H1 (cell line): ENCODE results near the gene CHST11. TPM values are rescaled to one million over a fixed set of nuclear protein-coding genes. Genes with fewer than 3 reads are reported as not detected.

Experiments used
- CTCF ChIA-PET: fragments of 300-600 bp; sonication (Branson Sonifier 250); formaldehyde crosslinking; loops from one replicate; lab custom pipeline; 2021; ENCODE audit not compliant: partially characterized antibody; lab: Charles Lee
- POLR2A ChIA-PET: fragments of 300-600 bp; sonication (Branson Sonifier 250); formaldehyde crosslinking; loops from one replicate; lab custom pipeline; 2021; ENCODE audit warnings: inconsistent platforms; ENCODE audit not compliant: partially characterized antibody; lab: Charles Lee
- DNase-seq, 2 experiments: peaks; one replicate each; pipeline versions ENCODE4 v3.0.0 to v3.0.0-alpha.2; 2010 to 2022; ENCODE audit warnings: low spot score in 2 of 2, low read depth in 1 of 2, mixed read lengths in 1 of 2
- FAIRE-seq: peaks from 2 replicates; lab custom pipeline; 2011; peaks lifted over from hg19 to GRCh38; lab: Jason Lieb, UNC
- H2AFZ ChIP-seq: 2 replicates; pipeline ENCODE4 v1.8.1; 2012; ENCODE audit warnings: low read length, inconsistent platforms
- H2AK5ac ChIP-seq: 2 replicates; pipeline ENCODE4 v1.6.1; 2013; ENCODE audit warnings: low read depth, low read length
- H2BK120ac ChIP-seq: replicated peaks from 2 replicates; pipeline ENCODE3; 2013; ENCODE audit warnings: low read depth, low read length, inconsistent platforms
- H2BK12ac ChIP-seq: 2 replicates; pipeline ENCODE4 v1.6.1; 2013; ENCODE audit warnings: low read depth, low read length
- H2BK15ac ChIP-seq: 2 replicates; pipeline ENCODE4 v1.6.1; 2013; ENCODE audit warnings: low read length
- H2BK20ac ChIP-seq: 2 replicates; pipeline ENCODE4 v1.6.1; 2013; ENCODE audit warnings: low read length
- H2BK5ac ChIP-seq: 2 replicates; pipeline ENCODE4 v1.6.1; 2013; ENCODE audit warnings: low read depth, low read length
- H3K14ac ChIP-seq: 2 replicates; pipeline ENCODE4 v1.6.1; 2013; ENCODE audit warnings: inconsistent platforms; ENCODE audit not compliant: insufficient read length
- H3K18ac ChIP-seq: 2 replicates; pipeline ENCODE4 v1.6.1; 2013; ENCODE audit warnings: low read length; ENCODE audit errors: extremely low read depth
- H3K23ac ChIP-seq: 2 replicates; pipeline ENCODE4 v1.6.1; 2013; ENCODE audit warnings: inconsistent platforms; ENCODE audit not compliant: insufficient read length
- H3K23me2 ChIP-seq: 2 replicates; pipeline ENCODE4 v1.6.1; 2013; ENCODE audit warnings: low read depth, low read length
- H3K27ac ChIP-seq: 2 replicates; pipeline ENCODE4 v1.6.1; 2011; ENCODE audit warnings: low read depth, low read length, inconsistent platforms
- H3K27me3 ChIP-seq, 4 experiments: replicated peaks in 1 of 4; 1 replicate in 1 of 4; 2 replicates in 3 of 4; pipeline versions ENCODE4 v1.6.1 to v1.8.1; 2011 to 2013; ENCODE audit warnings: low read length in 3 of 4, mild to moderate bottlenecking in 3 of 4, inconsistent platforms in 2 of 4, mixed read lengths in 2 of 4, moderate library complexity in 1 of 4; ENCODE audit not compliant: control insufficient read depth in 3 of 4, insufficient read depth in 3 of 4; ENCODE audit errors: extremely low read depth in 1 of 4
- H3K36me3 ChIP-seq, 4 experiments: 2 replicates each; pipeline versions ENCODE4 v1.6.1 to v1.8.1; 2011 to 2013; ENCODE audit warnings: mild to moderate bottlenecking in 4 of 4, low read length in 3 of 4, moderate library complexity in 2 of 4, control low read depth in 1 of 4, inconsistent platforms in 1 of 4; ENCODE audit not compliant: insufficient read depth in 4 of 4, control insufficient read depth in 2 of 4
- H3K4ac ChIP-seq: replicated peaks from 2 replicates; pipeline ENCODE3; 2013; ENCODE audit warnings: low read length, low read depth, mixed read lengths, inconsistent platforms; ENCODE audit not compliant: insufficient read length
- H3K4me1 ChIP-seq, 4 experiments: replicated peaks in 1 of 4; 1 replicate in 1 of 4; 2 replicates in 3 of 4; pipeline versions ENCODE4 v1.6.1 to v1.8.1; 2011 to 2013; ENCODE audit warnings: low read length in 3 of 4, inconsistent platforms in 2 of 4, mixed read lengths in 1 of 4; ENCODE audit not compliant: insufficient read depth in 4 of 4, control insufficient read depth in 3 of 4
- H3K4me2 ChIP-seq, 2 experiments: 2 replicates each; pipeline versions ENCODE4 v1.6.1 to v1.8.1; 2011 to 2013; ENCODE audit warnings: low read depth in 2 of 2, low read length in 2 of 2, control low read depth in 1 of 2, inconsistent platforms in 1 of 2, mild to moderate bottlenecking in 1 of 2; ENCODE audit not compliant: insufficient read depth in 1 of 2
- H3K4me3 ChIP-seq, 4 experiments: fragments of 200-600, 300-600 bp in 1 of 4; sonication (generic), shearing (Covaris generic), sonication (Bioruptor Twin) in 1 of 4; 2 replicates each; pipeline versions ENCODE4 v1.5.1 to v1.8.1; 2011 to 2016; ENCODE audit warnings: low read length in 4 of 4, low read depth in 3 of 4, control low read depth in 2 of 4, inconsistent platforms in 2 of 4, mild to moderate bottlenecking in 2 of 4, mixed read lengths in 1 of 4, moderate library complexity in 1 of 4; ENCODE audit not compliant: insufficient read depth in 2 of 4; ENCODE audit errors: extremely low read depth in 1 of 4
- H3K56ac ChIP-seq: replicated peaks from 2 replicates; pipeline ENCODE3; 2013; ENCODE audit warnings: low read depth, mild to moderate bottlenecking, mixed read lengths, low read length, inconsistent platforms; ENCODE audit not compliant: insufficient read length
- H3K79me1 ChIP-seq: 2 replicates; pipeline ENCODE4 v1.6.1; 2013; ENCODE audit warnings: low read depth, low read length, control low read depth
- H3K79me2 ChIP-seq, 2 experiments: 2 replicates each; pipeline versions ENCODE4 v1.6.1 to v1.8.1; 2012 to 2013; ENCODE audit warnings: low read length in 2 of 2, mild to moderate bottlenecking in 2 of 2, inconsistent platforms in 1 of 2; ENCODE audit not compliant: insufficient read depth in 2 of 2, control insufficient read depth in 1 of 2
- H3K9ac ChIP-seq, 4 experiments: replicated peaks in 1 of 4; 1 replicate in 1 of 4; 2 replicates in 3 of 4; pipeline versions ENCODE4 v1.6.1 to v1.8.1; 2011 to 2013; ENCODE audit warnings: low read depth in 3 of 4, low read length in 3 of 4, control low read depth in 2 of 4, mild to moderate bottlenecking in 2 of 4, moderate library complexity in 2 of 4, inconsistent platforms in 1 of 4; ENCODE audit errors: extremely low read depth in 1 of 4
- H3K9me3 ChIP-seq, 2 experiments: 2 replicates each; pipeline versions ENCODE4 v1.6.1 to v1.8.1; 2012 to 2013; ENCODE audit warnings: mild to moderate bottlenecking in 2 of 2, moderate library complexity in 2 of 2, control low read depth in 1 of 2, inconsistent platforms in 1 of 2, low read depth in 1 of 2, low read length in 1 of 2, mixed read lengths in 1 of 2; ENCODE audit not compliant: insufficient read depth in 2 of 2
- H4K20me1 ChIP-seq, 2 experiments: replicated peaks in 1 of 2; 2 replicates each; pipeline versions ENCODE3 to v1.8.1; 2011 to 2013; ENCODE audit warnings: inconsistent platforms in 2 of 2, low read length in 2 of 2, mild to moderate bottlenecking in 1 of 2; ENCODE audit not compliant: insufficient read depth in 2 of 2, control insufficient read depth in 1 of 2
- H4K5ac ChIP-seq: 2 replicates; pipeline ENCODE4 v1.6.1; 2013; ENCODE audit warnings: low read length, low read depth, mixed read lengths, inconsistent platforms; ENCODE audit not compliant: insufficient read length
- H4K8ac ChIP-seq: 2 replicates; pipeline ENCODE4 v1.8.0; 2013; ENCODE audit warnings: mild to moderate bottlenecking, moderate library complexity, low read length, inconsistent platforms; ENCODE audit not compliant: insufficient read depth; ENCODE audit errors: extremely low read depth
- H4K91ac ChIP-seq: replicated peaks from 2 replicates; pipeline ENCODE3; 2013; ENCODE audit warnings: low read length, mixed read lengths, inconsistent platforms; ENCODE audit not compliant: insufficient read length
- ASH2L ChIP-seq: fragments of 200-600, 300-600 bp; sonication (generic); IDR thresholded peaks from one replicate; pipeline ENCODE4 v1.7.1; 2017; ENCODE audit warnings: low read length
- CHD2 ChIP-seq: IDR thresholded peaks from 2 replicates; pipeline ENCODE4 v1.6.1; 2012; ENCODE audit warnings: low read length, improper control_type of control experiment
- HDAC2 ChIP-seq, 2 experiments: fragments of 300-600 bp in 1 of 2; sonication (generic) in 1 of 2; IDR thresholded peaks; 2 replicates each; pipeline ENCODE4 v1.6.1; 2011 to 2012; ENCODE audit warnings: low read depth in 2 of 2, low read length in 2 of 2, mild to moderate bottlenecking in 2 of 2, moderate library complexity in 2 of 2, borderline replicate concordance in 1 of 2, inconsistent platforms in 1 of 2
- NANOG ChIP-seq: IDR thresholded peaks from 2 replicates; pipeline ENCODE4 v1.6.1; 2011; ENCODE audit warnings: low read length, low read depth, mild to moderate bottlenecking, inconsistent platforms; ENCODE audit not compliant: insufficient read depth, poor library complexity, severe bottlenecking
- POU5F1 ChIP-seq: IDR thresholded peaks from 2 replicates; pipeline ENCODE4 v1.6.1; 2011; ENCODE audit warnings: low read depth, mild to moderate bottlenecking, low read length, moderate library complexity
- RFX5 ChIP-seq: IDR thresholded peaks from 2 replicates; pipeline ENCODE4 v1.6.1; 2011; ENCODE audit warnings: low read depth, low read length, improper control_type of control experiment, borderline replicate concordance
- TBP ChIP-seq: IDR thresholded peaks from 2 replicates; pipeline ENCODE4 v1.6.1; 2011; ENCODE audit warnings: low read depth, low read length, improper control_type of control experiment
- WGBS, 2 experiments: shearing (Covaris generic) in 1 of 2; methylation state at CpG; one replicate each; pipeline versions ENCODE4 v1.1.6 to v1.1.7; 2013 to 2015; ENCODE audit warnings: low lambda C conversion rate in 2 of 2, mixed read lengths in 2 of 2, inconsistent platforms in 1 of 2, low coverage in 1 of 2, missing lambda C conversion rate in 1 of 2; ENCODE audit not compliant: insufficient replicate concordance in 2 of 2, insufficient coverage in 1 of 2, insufficient read length in 1 of 2; ENCODE audit errors: extremely low coverage in 1 of 2, missing lambda C conversion rate in 1 of 2; 5-methylcytosine and 5-hydroxymethylcytosine counted together
- polyA plus RNA-seq, 7 experiments: library from polyadenylated mRNA; depleted of rRNA in 3 of 7; stranded (reverse) in 5 of 7; unstranded in 2 of 7; fragments of >200 nt in 5 of 7; fragments of 200-250 nt in 2 of 7; gene quantifications; 1 replicate in 5 of 7; 2 replicates in 1 of 7; 4 replicates in 1 of 7; pipeline versions ENCODE4 v1.2.1 to v1.2.3, GENCODE V29; 2011 to 2013; ENCODE audit warnings: missing spikeins in 2 of 7, mixed read lengths in 2 of 7
- total RNA-seq: library from RNA; stranded (reverse); fragmentation: NEBNext Ultra II Directional; extraction: Animal tissue kit (Norgen Biotek cat#: 25700); gene quantifications from 2 replicates; pipeline ENCODE4 v1.2.1, GENCODE V29; 2021
- TF ChIP-seq, protein P1 (sequence below): IDR thresholded peaks from 2 replicates; pipeline ENCODE4 v1.6.1; 2012; ENCODE audit warnings: inconsistent platforms

Gene CHST11
- total and polyA plus RNA-seq, 2 of the 8 experiments (the other 6 are each of a cell fraction or from before 2014, with no cell fraction given), result 14.4 to 20.8 TPM

DNA sequence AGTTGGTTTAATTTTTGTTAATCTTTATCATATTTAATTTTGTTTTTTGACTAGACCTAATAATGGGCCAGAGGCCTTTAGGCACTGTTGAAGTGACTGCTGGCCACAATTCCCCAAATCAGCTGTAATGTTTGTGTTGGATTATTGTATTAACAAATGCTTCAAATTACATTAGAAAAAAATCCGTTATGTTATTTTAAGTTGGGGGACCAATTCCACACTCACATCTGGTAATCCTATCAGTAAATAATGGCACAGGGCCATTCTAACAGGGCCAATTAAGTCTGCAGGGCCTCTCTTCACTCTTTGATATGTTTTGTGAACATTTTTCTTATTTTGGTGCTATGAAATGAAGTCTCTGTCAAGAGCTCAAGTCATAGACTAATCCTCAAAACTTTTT, 39.6 kb downstream of the CHST11 start:
- no peak for FAIRE-seq
- H3K23ac ChIP-seq, result no peak overlapping the region
- no peak overlapping the region for H3K9ac ChIP-seq
- H3K36me3 ChIP-seq, result no peaks in the 10 kb centered on the region
- peaks cover 0 to 6% (median 2%) of the 10 kb centered on the region in 4 experiments; a peak in 4 of 7 replicates for H3K4me1 ChIP-seq
- H2AK5ac ChIP-seq, result no peak overlapping the region
- 91% methylated on average over 1 of the region's 1 CpG; no CpG with 5 or more reads in 1 of the 2 experiments for WGBS, 2 experiments
- no peak overlapping the region for H3K27ac ChIP-seq
- no peak overlapping the region for H2BK20ac ChIP-seq
- H4K20me1 ChIP-seq, result no peaks in the 10 kb centered on the region
- H2AFZ ChIP-seq, result no peak overlapping the region
- H3K4me2 ChIP-seq, result no peak overlapping the region
- no peak overlapping the region for H2BK5ac ChIP-seq
- H4K91ac ChIP-seq, result no peak overlapping the region
- H4K5ac ChIP-seq, result no peak overlapping the region
- H2BK12ac ChIP-seq, result no peak overlapping the region
- ChIA-PET POLR2A (no interaction called here), CTCF (interaction anchor here (0.6 kb wide), 2 partner anchors 150 to 275 kb away, joined by 4 to 5 read pairs; no protein-coding TSS in a partner anchor)
- no peak overlapping the region for H3K18ac ChIP-seq
- H3K23me2 ChIP-seq, result no peaks in the 10 kb centered on the region
- no peak overlapping the region for H2BK120ac ChIP-seq
- H3K14ac ChIP-seq, result no peak overlapping the region
- H3K4me3 ChIP-seq, result no peak overlapping the region
- H3K56ac ChIP-seq, result no peak overlapping the region
- no peak for DNase-seq
- no peaks in the 10 kb centered on the region; the same call in 1 of the 2 replicates for H3K79me1 ChIP-seq
- H3K27me3 ChIP-seq, result no peaks in the 10 kb centered on the region
- no peaks in the 10 kb centered on the region for H3K79me2 ChIP-seq
- TF ChIP-seq, protein P1, sequence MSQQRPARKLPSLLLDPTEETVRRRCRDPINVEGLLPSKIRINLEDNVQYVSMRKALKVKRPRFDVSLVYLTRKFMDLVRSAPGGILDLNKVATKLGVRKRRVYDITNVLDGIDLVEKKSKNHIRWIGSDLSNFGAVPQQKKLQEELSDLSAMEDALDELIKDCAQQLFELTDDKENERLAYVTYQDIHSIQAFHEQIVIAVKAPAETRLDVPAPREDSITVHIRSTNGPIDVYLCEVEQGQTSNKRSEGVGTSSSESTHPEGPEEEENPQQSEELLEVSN, result no peak
- no peak for TF ChIP-seq HDAC2 (IDR thresholded peaks at IDR 0.05; ENCODE audit: borderline replicate concordance in 1 of 2, low read depth in 2 of 2, low read length in 2 of 2)
- no peak for TF ChIP-seq CHD2
- TF ChIP-seq NANOG, result no peak
- no peak for TF ChIP-seq POU5F1
- no peak for TF ChIP-seq RFX5
- TF ChIP-seq TBP, result no peak
- no peak for TF ChIP-seq ASH2L
- no peak overlapping the region for H2BK15ac ChIP-seq
- no peaks in the 10 kb centered on the region for H3K9me3 ChIP-seq
- no peak overlapping the region for H3K4ac ChIP-seq
- no peak overlapping the region for H4K8ac ChIP-seq
